GM18526 (cell line): ENCODE results near the gene RPL7L1.

Source experiments
- POLR2A ChIP-seq: IDR thresholded peaks from 3 replicates; pipeline ENCODE4 v1.6.1; 2011; ENCODE audit not compliant: insufficient read length; ENCODE audit errors: extremely low read depth

The RPL7L1 gene

DNA sequence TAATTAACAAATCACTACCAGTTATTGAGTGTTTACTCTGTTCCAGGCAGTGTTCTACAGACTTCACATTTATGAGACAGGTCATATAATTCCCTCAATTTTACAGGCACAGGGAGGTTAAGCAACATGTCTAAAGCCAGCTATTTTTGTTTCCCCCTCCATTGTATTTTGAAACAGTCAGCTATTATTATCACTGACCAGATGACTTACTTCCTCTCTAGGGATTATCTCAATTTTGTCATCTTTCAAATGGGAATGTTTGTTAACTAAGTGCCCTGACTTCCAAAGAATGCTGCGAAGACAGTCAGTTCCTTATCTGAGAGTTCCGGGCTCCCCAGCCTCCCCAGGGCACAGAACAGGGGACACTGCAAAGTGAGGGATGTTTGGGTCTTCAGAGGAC lies 44.2 kb downstream of the RPL7L1 start:
- no peak for TF ChIP-seq POLR2A

DNA sequence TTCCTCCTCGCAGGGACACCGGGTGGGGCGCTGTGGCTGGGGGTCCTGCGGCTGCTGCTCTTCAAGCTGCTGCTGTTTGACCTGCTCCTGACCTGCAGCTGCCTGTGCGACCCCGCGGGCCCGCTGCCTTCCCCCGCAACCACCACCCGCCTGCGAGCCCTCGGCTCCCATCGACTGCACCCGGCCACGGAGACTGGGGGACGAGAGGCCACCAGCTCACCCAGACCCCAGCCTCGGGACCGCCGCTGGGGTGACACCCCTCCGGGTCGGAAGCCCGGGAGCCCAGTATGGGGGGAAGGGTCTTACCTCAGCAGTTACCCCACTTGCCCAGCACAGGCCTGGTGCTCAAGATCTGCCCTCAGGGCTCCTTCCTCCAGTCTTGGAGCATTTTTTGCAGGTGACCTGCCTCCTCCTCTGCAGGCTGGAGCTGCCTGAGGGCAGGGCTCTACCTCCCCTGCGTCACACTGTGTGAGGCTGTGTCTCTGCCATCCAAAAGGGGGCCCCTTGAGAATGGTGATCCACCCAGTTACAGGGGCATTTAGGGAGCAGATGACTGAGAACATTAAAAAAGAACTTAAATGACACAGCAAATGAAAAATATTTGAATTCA lies 45.9 kb downstream of the RPL7L1 start:
- TF ChIP-seq POLR2A = no peak

- TF ChIP-seq POLR2A = peak; percentile 79
Observed at GRCh38 chr6:42928986-42929820, 49.8 kb downstream of the RPL7L1 start, which contains the start of gene CNPY3. TSS of gene CNPY3 (plus strand) at chr6:42929480. CDS start at chr6:42929571, 91 bp downstream.

DNA sequence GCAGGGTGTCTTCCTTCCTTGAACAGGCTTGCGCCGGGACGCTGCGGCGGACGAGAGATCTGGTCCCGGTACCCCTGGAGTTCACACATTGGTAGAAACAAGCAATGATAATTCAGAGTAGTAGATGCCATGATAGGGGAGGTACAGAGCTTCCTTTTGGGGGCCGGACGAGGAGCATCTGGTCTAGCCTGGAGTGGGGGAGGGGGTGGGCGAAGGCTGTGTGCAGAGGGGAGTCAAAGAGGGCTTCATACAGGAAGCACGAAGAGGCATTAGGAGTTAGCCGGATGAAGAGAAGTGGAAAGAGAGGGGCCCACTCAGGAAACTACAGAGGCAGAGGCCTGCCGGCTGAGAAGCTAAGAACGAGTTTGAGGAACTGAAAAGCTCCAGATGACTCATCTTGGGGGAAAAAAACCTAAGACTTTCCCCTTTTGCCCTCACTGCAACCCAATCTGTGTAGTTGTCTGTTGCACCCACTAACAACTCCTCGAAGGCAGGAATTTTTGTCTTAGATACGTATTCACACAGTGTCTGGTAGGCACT lies 50.5 kb downstream of the RPL7L1 start:
- TF ChIP-seq POLR2A = peak; percentile 1

GRCh38 chr6:42932412-42932811 lies 53.0 kb downstream of the RPL7L1 start:
- no peak for TF ChIP-seq POLR2A

GRCh38 chr6:42933205-42933604 lies 53.8 kb downstream of the RPL7L1 start:
- no peak for TF ChIP-seq POLR2A

GRCh38 chr6:42935322-42935721 lies 55.9 kb downstream of the RPL7L1 start:
- no peak for TF ChIP-seq POLR2A

DNA sequence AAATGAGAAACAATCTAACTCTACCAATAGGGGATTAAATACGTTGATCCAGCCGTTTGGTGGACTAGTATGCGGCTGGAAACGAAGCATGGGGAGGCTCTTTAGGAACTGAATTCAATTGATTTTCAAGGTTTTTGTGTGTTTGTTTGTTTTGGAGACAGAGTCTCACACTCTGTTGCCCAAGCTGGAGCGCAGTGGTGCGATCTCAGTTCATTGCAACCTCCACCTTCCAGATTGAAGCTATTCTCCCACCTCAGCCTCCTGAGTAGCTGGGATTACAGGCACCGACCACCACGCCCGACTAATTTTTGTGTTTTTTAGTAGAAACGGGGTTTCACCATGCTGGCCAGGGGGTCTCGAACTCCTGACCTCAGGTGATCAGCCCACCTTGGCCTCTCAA lies 57.0 kb downstream of the RPL7L1 start:
- no peak for TF ChIP-seq POLR2A

GRCh38 chr6:42937548-42938427 lies 58.4 kb downstream of the RPL7L1 start:
- no peak for TF ChIP-seq POLR2A

GRCh38 chr6:42938428-42938796 lies 59.0 kb downstream of the RPL7L1 start:
- TF ChIP-seq POLR2A = no peak

DNA sequence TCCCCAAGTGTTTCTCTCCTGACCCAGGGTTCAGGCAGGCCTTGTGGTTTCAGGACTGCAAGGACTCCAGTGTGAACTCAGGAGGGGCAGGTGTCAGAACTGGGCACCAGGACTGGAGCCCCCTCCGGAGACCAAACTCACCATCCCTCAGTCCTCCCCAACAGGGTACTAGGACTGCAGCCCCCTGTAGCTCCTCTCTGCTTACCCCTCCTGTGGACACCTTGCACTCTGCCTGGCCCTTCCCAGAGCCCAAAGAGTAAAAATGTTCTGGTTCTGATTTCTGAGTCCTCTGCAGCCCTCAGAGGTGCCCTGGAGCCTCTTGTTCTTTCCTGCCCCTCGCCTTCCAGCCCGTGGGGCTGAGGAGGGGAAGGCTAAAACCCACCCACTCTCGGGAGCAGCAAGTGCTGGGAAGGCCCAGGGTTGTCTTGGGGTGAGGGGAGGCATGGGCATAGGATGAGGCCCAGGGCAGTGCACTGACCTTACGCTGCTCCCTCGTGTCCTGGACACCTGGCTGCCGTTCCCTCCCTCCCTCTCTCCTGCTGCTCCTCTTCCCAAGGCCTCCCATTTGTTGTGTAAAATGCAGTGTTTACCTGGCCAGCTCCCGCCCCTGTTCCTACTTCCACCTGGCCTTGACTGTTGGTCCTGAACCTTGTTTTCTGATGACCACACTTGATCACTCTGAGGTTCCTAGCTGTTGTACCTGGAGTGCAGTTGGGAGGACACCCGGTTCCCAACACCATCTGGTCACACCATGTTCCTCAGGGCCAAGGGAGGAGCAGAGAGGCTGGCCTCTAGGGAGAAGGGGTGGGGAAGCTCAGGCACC lies 59.8 kb downstream of the RPL7L1 start:
- no peak for TF ChIP-seq POLR2A
